ENCODE measurements around the gene LYRM4. TPM values are rescaled to one million over a fixed set of nuclear protein-coding genes. Genes with fewer than 3 reads are reported as not detected.
A peak's percentile ranks its signal among the peaks of the same experiment; 100 is the strongest.

LYRM4 gene
- total and polyA plus RNA-seq, 2 donors (not counting 1 experiment from before 2014, with no cell fraction given): 22.1 to 29.5 TPM

DNA sequence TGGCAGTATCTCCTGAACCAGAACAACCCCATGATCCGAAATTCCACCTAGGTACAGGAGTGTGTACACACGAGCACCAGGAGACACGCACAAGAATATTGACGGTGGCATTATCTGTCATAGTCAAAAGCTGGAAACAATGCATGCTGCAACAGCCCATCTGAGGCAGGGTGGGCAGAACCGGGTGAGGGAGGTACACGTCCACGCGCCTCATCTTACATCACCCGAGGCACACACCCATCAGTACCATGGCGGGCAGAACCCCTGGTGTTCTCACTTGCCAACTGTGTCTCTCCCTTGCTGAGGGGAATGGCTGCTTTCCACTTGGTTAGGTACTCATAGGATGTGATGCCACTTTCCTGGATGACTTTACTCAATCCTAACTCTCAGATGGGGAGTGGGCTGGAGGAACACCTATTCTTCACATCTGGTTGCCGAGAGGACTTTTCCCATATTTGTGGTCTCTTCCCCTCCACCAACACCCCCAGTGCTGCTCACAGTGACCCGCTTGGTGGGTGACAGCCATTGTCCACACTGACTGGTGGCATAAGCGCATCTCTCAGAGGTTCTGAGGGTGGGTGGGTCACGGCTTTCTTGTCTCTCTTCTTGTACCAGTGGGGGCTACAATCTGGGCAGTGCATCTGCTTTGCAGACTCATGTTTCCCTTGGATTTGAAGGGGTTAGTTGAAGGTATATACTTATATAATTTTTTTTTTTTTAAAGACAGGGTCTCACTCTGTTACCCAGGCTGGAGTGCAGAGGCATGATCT, 162.1 kb downstream of the LYRM4 start:
- intact Hi-C loops (cut with micrococcal nuclease): no loop called here
- Histone ChIP-seq H3K79me2 (ENCODE audit: control insufficient read depth, insufficient read depth, low read length) (no peaks in the 10 kb centered on the region), H3K9me3 (ENCODE audit: control extremely low read depth in 1 of 3, control insufficient read depth in 2 of 3, insufficient read depth in 1 of 3, low read length in 2 of 3) (no peaks in the 10 kb centered on the region), H3K4me3 (ENCODE audit: control extremely low read depth in 1 of 5, extremely low read depth in 1 of 5, insufficient read depth in 1 of 5, low read depth in 2 of 5, low read length in 4 of 5) (no peak overlapping the region), H3K4me1 (ENCODE audit: control insufficient read depth in 2 of 2, insufficient read depth in 2 of 2, low read length in 2 of 2) (peaks cover 8 to 33% of the 10 kb centered on the region in 2 donors), H4K20me1 (ENCODE audit: control insufficient read depth, insufficient read depth, low read length, poor library complexity, severe bottlenecking) (no peaks in the 10 kb centered on the region), H3K4me2 (replicated peaks; ENCODE audit: low read depth, low read length, poor library complexity, severe bottlenecking) (no peak overlapping the region), H3K27ac (ENCODE audit: low read length in 2 of 2) (no peak overlapping the region), H2AFZ (ENCODE audit: insufficient read depth, low read depth, low read length, poor library complexity, severe bottlenecking) (no peak overlapping the region), H3K9ac (ENCODE audit: low read length) (no peak overlapping the region), H3K36me3 (replicated peaks in 1 of 2; ENCODE audit: control extremely low read depth in 1 of 2, control insufficient read depth in 1 of 2, extremely low read depth in 1 of 2, insufficient read depth in 2 of 2, low read length in 1 of 2) (no peaks in the 10 kb centered on the region), H3K27me3 (replicated peaks in 1 of 4; ENCODE audit: control extremely low read depth in 1 of 4, control insufficient read depth in 3 of 4, insufficient read depth in 4 of 4, low read length in 3 of 4) (no peaks in the 10 kb centered on the region)
- Mint-ChIP-seq H3K4me3 (no peak overlapping the region), H3K9me3 (ENCODE audit: insufficient read depth) (no peaks in the 10 kb centered on the region), H3K27me3 (no peaks in the 10 kb centered on the region), H3K27ac (no peak overlapping the region), H3K4me1 (peaks cover 24% of the 10 kb centered on the region)
- no peak for DNase-seq
- CTCF ChIA-PET: no interaction called here
- no peak for TF ChIP-seq EZH2 (IDR thresholded peaks at IDR 0.05; ENCODE audit: borderline replicate concordance, insufficient read depth, low read depth, low read length, poor library complexity, severe bottlenecking)
- TF ChIP-seq, protein P1, sequence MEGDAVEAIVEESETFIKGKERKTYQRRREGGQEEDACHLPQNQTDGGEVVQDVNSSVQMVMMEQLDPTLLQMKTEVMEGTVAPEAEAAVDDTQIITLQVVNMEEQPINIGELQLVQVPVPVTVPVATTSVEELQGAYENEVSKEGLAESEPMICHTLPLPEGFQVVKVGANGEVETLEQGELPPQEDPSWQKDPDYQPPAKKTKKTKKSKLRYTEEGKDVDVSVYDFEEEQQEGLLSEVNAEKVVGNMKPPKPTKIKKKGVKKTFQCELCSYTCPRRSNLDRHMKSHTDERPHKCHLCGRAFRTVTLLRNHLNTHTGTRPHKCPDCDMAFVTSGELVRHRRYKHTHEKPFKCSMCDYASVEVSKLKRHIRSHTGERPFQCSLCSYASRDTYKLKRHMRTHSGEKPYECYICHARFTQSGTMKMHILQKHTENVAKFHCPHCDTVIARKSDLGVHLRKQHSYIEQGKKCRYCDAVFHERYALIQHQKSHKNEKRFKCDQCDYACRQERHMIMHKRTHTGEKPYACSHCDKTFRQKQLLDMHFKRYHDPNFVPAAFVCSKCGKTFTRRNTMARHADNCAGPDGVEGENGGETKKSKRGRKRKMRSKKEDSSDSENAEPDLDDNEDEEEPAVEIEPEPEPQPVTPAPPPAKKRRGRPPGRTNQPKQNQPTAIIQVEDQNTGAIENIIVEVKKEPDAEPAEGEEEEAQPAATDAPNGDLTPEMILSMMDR (IDR thresholded peaks at IDR 0.05): no peak
- no peak for ATAC-seq (ENCODE audit: low read depth)
- POLR2A ChIA-PET: no interaction called here
- 96% methylated on average over 9 of the region's 14 CpGs for WGBS (ENCODE audit: insufficient coverage)

DNA sequence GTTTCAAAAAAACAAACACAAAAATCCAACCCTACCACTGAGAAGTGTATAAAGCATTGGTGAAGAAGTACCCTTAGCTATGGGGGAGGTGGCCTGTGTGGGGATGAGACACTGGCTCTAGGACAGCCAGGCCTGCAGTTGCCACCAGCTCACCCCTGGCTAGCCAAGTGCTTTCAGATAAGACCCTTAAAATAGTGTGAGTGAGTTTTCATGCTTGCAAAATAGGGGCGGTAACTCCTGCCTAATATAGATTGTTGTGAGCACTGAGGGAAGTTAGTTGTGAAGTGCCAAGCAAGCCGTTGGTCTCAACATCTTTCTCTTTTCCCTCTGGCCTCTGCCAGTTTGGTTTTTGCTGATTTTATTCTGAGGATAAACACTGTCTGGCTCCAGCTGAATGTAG, 164.3 kb downstream of the LYRM4 start:
- Histone ChIP-seq H3K4me1 (ENCODE audit: control insufficient read depth in 2 of 2, insufficient read depth in 2 of 2, low read length in 2 of 2) (peaks cover 14 to 42% of the 10 kb centered on the region in 2 donors), H3K27ac (ENCODE audit: low read length in 2 of 2) (no peak overlapping the region), H4K20me1 (ENCODE audit: control insufficient read depth, insufficient read depth, low read length, poor library complexity, severe bottlenecking) (no peaks in the 10 kb centered on the region), H2AFZ (ENCODE audit: insufficient read depth, low read depth, low read length, poor library complexity, severe bottlenecking) (peak overlapping the region; percentile 17), H3K79me2 (ENCODE audit: control insufficient read depth, insufficient read depth, low read length) (no peaks in the 10 kb centered on the region), H3K27me3 (replicated peaks in 1 of 4; ENCODE audit: control extremely low read depth in 1 of 4, control insufficient read depth in 3 of 4, insufficient read depth in 4 of 4, low read length in 3 of 4) (no peaks in the 10 kb centered on the region), H3K4me3 (ENCODE audit: control extremely low read depth in 1 of 5, extremely low read depth in 1 of 5, insufficient read depth in 1 of 5, low read depth in 2 of 5, low read length in 4 of 5) (no peak overlapping the region), H3K9me3 (ENCODE audit: control extremely low read depth in 1 of 3, control insufficient read depth in 2 of 3, insufficient read depth in 1 of 3, low read length in 2 of 3) (no peaks in the 10 kb centered on the region), H3K4me2 (replicated peaks; ENCODE audit: low read depth, low read length, poor library complexity, severe bottlenecking) (no peak overlapping the region), H3K9ac (ENCODE audit: low read length) (no peak overlapping the region), H3K36me3 (replicated peaks in 1 of 2; ENCODE audit: control extremely low read depth in 1 of 2, control insufficient read depth in 1 of 2, extremely low read depth in 1 of 2, insufficient read depth in 2 of 2, low read length in 1 of 2) (no peaks in the 10 kb centered on the region)
- TF ChIP-seq, protein P1 (IDR thresholded peaks at IDR 0.05): no peak
- no peak for TF ChIP-seq EZH2 (IDR thresholded peaks at IDR 0.05; ENCODE audit: borderline replicate concordance, insufficient read depth, low read depth, low read length, poor library complexity, severe bottlenecking)
- no peaks in the 10 kb centered on the region for H3K27me3 Mint-ChIP-seq
- peaks cover 32% of the 10 kb centered on the region for H3K4me1 Mint-ChIP-seq
- DNase-seq (no peak), ATAC-seq (ENCODE audit: low read depth) (no peak)
- no CpG with 5 or more reads among the region's 2 CpGs for WGBS (ENCODE audit: insufficient coverage)
- POLR2A ChIA-PET: no interaction called here
- intact Hi-C loops (cut with micrococcal nuclease): no loop called here
- no peaks in the 10 kb centered on the region for H3K9me3 Mint-ChIP-seq (ENCODE audit: insufficient read depth)
- CTCF ChIA-PET: interaction anchor here (0.5 kb wide), 1 partner anchor 401 kb away, joined by 4 read pairs; no protein-coding TSS in a partner anchor
- H3K27ac Mint-ChIP-seq: peak overlapping the region; percentile 67
- no peak overlapping the region for H3K4me3 Mint-ChIP-seq
